Measurements from ENCODE around the gene SYTL4. TPM values are rescaled to one million over a fixed set of nuclear protein-coding genes. Genes with fewer than 3 reads are reported as not detected.
A peak's percentile ranks its signal among the peaks of the same experiment; 100 is the strongest.

Gene SYTL4
- polyA plus RNA-seq, 4 donors, result 18.6 to 27.0 (median 21.8) TPM

DNA sequence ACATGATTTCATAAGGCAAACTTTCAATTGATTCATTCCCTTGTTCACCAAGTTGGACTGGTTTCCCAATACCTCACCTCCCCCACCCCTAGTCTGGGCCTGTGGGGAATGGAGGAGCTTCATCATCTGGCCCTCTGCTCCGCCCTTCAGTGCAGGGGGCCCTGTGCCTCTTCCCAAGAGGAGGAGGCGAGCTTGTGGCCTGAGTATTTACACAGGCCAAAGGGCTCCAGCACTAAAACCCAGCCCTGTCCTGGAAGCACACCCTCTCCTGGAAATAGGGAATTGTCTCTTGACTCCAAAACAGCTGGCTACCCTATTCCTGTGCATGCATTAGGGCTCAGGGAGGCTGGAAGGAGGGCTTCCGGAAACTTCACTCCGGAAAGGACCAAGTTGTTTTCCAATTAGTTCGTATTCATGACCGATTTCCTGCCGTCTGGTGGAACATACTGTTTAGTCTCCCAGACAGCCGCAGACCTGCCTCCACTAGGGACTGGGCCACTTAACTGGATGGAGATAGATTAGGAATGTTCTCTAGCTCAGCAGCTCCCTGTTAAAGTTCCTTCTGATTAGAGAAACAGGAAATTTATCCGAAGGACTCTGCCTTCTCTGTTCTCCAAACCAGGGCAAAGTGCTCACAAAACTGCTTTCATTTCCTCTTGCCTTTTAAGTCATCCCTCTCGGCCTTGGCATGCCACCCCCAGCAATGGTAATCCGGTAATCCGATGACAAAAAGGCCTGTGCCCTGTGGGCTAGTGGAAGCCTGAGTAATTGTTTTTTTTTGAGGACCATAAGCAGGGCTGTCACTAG, 82.2 kb downstream of the SYTL4 start:
- no peak for DNase-seq (ENCODE audit: low read depth in 4 of 4, low spot score in 2 of 4)

DNA sequence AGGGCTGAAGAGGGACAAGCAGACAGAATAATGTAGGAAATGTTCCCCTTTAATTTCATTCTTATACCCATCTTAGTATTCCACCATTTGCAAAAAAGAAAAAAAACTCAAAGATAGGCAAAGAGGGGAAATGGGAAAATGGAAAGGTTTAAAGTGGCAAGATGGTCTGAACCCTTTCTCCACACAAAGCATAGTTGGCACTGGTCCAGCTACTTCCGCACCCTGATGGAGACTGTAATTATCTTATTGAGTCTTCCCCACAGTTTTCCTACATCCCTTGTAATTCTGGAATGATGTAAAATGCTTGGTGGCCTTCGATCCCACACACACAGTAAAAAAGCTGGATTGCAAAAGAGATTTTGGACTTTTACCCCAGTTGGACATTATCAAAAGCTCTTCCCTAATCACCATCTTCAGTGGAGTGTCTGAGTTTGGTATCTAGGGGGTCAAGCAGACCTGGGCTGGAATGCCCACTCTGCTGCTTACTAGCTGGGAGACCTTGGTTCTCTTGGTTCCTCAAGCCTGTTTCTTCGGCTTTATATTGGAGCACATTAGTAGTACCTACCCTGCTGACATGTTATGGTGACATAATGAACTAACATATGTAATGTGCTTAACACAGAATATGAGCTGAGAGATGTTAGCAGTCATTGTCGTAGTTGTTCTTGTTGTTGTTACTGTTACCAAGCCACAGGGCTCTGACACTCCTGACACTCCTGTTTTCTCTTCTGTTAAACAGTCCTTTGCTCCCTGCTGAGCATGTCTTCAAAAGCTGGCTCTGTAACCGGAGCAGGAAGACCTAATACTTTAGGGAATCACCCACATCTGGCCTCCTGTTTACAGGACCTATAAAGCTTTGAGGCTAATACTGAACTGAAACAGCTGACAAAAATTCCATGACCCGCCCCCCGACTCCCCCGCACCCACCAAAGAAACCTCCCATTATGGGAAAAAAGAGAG, 83.2 kb downstream of the SYTL4 start:
- DNase-seq (ENCODE audit: low read depth in 4 of 4, low spot score in 2 of 4), result no peak

DNA sequence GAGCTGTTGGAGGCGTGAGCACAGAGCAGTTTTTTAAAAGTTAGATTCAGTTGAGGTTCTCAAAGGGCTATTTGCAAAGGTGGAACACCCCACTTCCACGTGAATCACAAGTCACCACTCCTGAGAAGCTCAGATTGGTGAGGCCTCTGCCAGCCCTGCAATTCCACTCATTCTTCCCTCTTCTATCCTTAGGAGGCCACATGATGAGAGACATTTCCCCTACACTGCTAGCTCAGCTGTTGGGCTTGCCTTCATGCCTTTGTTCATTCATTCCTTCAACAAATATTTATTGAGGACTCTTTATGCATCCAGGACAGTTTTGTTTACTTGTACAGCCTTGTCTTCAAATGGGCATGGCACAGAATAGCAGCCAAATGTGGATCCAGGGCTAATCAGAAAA, 84.2 kb downstream of the SYTL4 start:
- DNase-seq (ENCODE audit: low read depth in 4 of 4, low spot score in 2 of 4), result no peak

DNA sequence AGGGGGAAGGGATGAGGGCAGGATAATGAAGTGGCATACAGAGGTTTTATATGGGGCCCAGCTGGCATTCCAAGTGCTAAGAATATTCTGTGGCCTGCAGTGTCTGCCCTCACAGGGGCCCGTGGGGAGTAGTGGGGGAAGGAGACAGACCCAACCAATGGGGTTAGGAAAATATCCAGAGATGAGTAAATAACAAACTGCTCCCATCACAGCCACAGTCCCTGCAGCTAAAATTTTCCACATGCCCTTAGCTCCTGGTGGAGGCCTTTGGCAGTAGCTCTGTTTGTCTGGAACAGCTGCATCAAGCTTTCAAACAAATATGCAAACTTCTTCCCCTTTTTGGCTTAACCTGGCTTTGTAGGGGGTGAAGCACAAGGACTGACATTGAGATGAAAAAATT, 84.8 kb downstream of the SYTL4 start:
- no peak for DNase-seq (ENCODE audit: low read depth in 4 of 4, low spot score in 2 of 4)

DNA sequence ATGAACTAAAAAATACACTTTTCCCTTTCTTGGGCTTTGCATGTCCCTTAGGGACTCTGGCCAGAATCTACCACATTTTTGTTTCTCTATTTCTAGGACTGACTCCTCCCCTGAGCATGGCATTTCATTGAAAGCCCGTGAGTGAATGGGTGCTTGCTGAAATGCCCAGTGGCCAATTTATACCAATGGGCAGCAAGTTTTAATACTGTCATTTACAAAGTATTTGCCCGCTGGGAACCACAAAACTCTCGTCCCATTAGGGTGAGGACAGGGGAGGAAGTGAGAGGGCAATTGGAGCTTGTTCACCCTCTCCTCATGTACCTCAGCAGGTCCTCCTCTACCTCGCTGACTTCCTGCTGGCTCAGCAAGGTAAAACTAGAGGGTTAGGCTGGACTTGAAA, 86.8 kb downstream of the SYTL4 start:
- DNase-seq (ENCODE audit: low read depth in 4 of 4, low spot score in 2 of 4), result no peak

DNA sequence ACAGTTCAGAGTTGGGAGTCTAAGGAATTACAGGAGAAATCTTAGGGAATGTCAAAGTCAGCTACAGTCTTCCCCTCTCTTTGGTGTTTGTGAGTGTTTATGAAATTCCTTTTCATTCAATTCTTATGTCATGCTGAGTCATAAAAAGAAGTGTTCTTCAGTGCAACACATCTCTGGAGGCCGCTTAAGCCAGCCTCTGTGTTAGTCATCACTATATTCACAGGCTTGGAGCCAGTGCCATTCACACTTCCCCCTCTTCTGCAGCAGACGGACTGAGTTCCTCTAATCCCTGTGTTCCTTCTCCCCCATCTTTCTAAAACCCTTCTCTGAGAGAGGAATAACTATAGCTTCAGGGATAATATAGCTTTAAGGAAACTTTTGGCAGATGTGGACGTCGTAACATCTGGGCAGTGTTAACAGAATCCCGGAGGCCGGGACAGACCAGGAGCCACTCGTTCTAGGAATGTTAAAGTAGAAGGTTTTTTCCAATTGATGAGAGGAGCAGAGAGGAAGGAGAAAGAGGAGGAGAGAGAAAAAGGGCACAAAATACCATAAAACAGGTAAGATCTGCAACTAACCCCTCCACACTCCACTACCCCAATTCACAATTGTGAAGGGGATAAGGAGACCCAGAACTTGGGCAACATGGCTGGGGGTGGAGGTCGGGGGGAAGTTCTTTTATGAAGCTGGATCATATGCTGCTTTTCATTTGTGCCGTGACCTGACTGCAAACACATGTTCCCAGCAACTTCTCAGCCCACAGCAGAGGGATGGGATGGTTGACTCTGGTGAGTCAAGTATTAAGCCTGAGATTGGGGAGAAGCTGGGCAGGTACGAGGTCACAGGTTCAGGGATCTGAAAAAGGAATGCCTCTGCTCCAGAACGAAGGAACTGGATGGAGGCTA, 87.7 kb downstream of the SYTL4 start, which contains the start of gene SRPX2:
TSS of gene SRPX2 (plus strand) at position 244 of the 905 bp plus-strand sequence. CDS start 2,124 bp downstream, outside the sequence.
- DNase-seq (ENCODE audit: low read depth in 4 of 4, low spot score in 2 of 4), result no peak

DNA sequence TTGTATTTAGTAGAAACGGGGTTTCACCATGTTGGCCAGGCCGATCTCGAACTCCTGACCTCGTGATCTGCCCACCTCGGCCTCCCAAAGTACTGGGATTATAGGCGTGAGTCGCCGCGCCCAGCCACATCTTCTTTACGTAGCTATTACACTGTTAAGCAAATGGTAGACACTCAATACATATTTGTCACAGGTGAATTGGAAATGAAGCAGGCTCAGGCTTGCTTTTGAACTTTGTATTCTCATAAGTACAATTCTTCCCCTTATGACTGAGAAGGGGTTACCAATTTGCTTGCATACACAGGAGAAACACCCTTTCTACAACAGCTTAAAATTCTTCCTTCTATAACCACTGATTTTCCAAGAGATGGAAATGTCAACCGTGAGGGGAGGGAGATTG, 88.7 kb downstream of the SYTL4 start:
- no peak for DNase-seq (ENCODE audit: low read depth in 4 of 4, low spot score in 2 of 4)

DNA sequence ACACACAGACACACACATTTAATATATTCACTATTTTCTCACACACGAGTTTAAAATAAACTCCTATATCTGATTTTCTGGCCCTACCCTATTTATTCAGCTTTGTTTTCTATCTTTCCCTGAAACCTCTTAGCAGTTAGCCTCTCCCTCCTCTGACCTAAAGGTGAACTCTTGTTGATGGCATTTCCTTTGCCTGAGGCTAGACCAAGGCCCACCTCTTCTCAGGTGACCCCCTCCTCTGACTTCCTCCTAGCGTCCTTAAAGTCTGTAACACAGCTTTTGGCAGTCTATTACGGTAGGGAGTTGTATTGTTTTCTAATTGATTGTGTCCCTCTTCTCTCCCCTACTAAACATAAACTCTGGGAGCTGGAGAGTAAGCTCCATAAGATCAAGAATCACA, 89.6 kb downstream of the SYTL4 start:
- no peak for DNase-seq (ENCODE audit: low read depth in 4 of 4, low spot score in 2 of 4)

DNA sequence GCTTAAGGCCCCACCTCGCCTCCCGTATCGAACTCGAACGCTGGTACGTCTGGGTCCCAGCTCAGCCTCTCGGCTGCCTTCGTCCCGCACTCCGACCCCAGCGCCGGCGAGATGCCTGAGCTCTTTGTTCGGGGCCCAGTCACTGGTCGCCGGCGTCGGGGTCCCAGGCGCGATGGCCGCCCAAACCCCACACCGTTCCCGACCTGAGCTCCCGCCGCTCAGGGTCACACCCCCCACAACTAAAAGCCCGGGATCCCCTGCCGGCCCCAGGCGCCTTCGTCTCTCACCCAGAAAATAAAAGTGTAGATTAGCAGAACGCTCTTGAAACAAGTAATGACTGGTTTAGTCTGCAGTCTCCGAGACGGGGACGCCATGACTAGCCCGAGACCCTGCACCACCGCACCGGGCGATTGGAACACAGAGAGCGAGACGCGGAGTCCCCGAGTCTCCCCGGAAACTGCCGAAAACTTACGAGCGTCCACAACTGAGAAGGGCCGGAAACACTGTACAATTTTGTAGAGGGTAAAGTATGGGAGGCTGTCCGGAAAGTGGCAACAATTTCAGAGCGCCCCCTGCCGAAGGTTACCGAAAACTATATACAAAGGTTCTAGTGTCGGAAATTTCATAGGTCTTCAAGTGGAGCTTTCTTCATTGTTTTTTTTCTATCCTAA, 95.5 kb downstream of the SYTL4 start, which contains the start of gene TSPAN6:
TSS of gene TSPAN6 (minus strand) at position 486 of the 671 bp plus-strand sequence. CDS start at position 374, 112 bp downstream.
- peak in 3 of 4 donors; percentile 71 to 86 (median 74) for DNase-seq (ENCODE audit: low read depth in 4 of 4, low spot score in 2 of 4)

DNA sequence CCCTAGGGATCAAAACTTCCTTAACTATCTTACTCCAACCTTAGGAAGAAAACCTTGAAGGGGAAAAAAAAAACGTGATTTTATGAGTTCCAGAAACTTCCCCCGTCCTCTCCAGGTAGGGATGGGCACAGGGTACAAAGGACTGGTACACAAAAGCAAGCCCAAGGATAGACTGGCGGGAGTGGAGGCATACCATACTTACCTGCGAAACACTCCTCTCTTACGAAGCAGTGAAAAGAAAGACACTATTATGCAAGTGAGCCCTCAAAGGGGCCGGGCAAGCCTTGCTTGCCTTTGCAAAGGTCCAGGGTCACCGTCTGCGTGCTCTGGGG, 96.0 kb downstream of the SYTL4 start:
- no peak for DNase-seq (ENCODE audit: low read depth in 4 of 4, low spot score in 2 of 4)

DNA sequence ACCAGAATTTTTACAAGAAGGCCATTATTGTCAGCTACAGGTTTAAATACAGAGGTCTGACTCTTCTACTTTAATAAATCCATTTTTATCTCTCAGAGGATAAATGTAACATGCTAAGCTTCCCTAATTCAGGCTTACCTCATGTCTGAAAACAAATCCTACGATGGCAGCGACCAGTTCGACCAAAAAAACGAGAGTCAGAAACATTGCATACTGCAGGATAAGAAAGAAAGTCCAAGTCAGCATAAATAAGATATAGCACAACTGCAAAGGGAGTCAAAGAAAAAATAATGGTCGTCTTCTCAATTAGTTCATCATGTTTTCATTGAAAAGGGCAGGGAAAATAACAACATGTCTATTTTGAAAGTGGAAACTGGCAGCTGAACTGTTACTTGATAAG, 96.9 kb downstream of the SYTL4 start:
- DNase-seq (ENCODE audit: low read depth in 4 of 4, low spot score in 2 of 4), result no peak

DNA sequence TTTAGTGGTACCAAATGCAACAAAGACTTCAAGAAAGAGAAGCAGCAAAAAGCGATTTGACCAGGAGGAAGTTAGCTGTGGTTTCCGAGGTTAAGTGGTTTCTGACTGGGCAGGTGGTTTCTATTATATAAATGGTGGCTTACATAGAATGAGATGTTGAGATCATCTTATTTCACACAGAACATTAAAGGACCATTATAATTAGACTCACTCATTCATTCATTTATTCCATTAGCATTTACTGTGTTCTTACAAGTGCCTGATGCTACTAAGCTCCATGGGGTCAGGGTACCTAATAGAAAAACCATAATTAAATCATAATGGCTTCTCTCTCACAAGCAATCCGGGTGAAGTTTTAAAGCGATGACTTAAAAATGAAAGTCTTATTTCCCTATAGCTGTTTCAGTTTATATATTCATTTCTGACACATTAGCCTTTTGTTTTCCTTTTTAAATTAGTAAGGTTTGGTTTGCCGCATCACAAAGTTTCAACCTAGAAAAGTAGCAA, 105.9 kb downstream of the SYTL4 start:
- no peak for DNase-seq (ENCODE audit: low read depth in 4 of 4, low spot score in 2 of 4)

Other genes starting within 250 kb of the SYTL4 start
- gene TNMD, start 147.2 kb downstream of the SYTL4 start, polyA plus RNA-seq (ENCODE audit: insufficient read length in 4 of 4), result 1 to 10 TPM; 2.5 to 6.3 (median 2.9) TPM
- gene TSPAN6, start 95.3 kb downstream of the SYTL4 start, polyA plus RNA-seq (ENCODE audit: insufficient read length in 4 of 4), result 100 to 1,000 TPM; 132 to 179 (median 158) TPM
- 10 to 100 TPM; 12.2 to 15.6 (median 12.6) TPM for gene SRPX2, start 87.9 kb downstream of the SYTL4 start, polyA plus RNA-seq (ENCODE audit: insufficient read length in 4 of 4)
- 10 to 100 TPM; 21.5 to 23.5 (median 22.9) TPM for gene CSTF2, start 88.3 kb upstream of the SYTL4 start, polyA plus RNA-seq (ENCODE audit: insufficient read length in 4 of 4)
- 1 to 10 TPM in 1 of 4 donors, under 1 TPM in 3; 0.52 to 1.2 (median 0.90) TPM for gene NOX1, start 142.2 kb upstream of the SYTL4 start, polyA plus RNA-seq (ENCODE audit: insufficient read length in 4 of 4)
- under 1 TPM; 0.28 to 0.43 (median 0.32) TPM for gene XKRX, start 196.8 kb upstream of the SYTL4 start, polyA plus RNA-seq (ENCODE audit: insufficient read length in 4 of 4)
- gene ARL13A, start 237.6 kb upstream of the SYTL4 start, polyA plus RNA-seq (ENCODE audit: insufficient read length in 4 of 4), result under 1 TPM in 3 of 4 donors, not detected in 1; 0.17 to 0.35 (median 0.26) TPM

Data from left renal cortex interstitium (tissue), 4 donors.